GM18508 (cell line): ENCODE data around the gene CHD9NB.
"Not testable (repeated sequence)": the region's sequence is repeated elsewhere in the genome, so short reads cannot be mapped to it uniquely, and the experiment has no call there.

Source experiments
- ATAC-seq: cut with Tn5 transposase; IDR thresholded peaks from one replicate; pipeline ENCODE4 v1.9.1; 2021; ENCODE audit warnings: moderate number of reproducible peaks; ENCODE audit not compliant: insufficient read depth, unreplicated experiment

The CHD9NB gene

DNA sequence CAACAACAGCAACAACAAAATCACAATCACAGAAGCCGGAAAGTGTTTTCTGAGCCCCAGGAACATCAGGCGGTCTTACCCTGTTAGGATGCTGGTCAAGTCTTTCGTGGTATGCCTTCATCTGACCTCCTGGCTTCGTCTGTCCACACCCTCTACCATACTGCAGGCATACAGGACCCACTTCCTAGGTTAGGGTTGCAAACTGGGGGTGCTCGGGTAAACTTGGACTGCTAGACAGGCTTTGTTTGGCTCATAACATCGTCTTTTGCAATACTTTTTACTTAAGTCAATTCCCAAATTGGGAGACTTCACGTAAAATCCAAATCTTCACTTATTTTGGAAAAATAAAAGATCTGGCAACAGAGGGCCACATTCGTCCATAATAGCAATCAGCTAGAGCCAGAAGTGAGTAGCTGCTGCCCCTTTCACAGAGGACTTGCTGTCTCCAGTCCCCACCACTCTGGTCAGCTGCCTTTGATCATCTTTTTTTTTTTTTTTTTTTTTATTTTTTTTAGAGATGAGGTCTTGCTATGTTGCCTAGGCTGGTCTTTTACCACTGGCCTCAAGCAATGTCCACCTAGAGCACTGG, 32.1 kb upstream of the CHD9NB start:
- no peak for ATAC-seq

DNA sequence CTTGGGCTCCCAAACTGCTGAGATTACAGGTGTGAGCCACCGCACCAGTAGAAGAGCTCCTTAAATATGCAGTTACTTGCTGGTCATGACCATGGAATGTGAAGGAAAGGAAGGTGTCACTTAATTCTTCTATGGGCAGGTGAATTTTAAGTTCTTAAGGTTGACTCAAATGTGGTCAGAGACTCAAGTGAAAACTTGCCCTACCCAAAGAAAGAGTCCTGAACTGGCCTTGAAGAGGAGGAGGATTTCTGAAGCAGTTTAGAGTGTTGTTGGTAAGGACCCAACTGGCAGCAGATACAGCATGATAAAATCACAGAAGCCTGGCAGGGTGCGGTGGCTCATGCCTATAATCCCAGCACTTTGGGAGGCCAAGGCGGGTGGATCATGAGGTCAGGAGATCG, 31.4 kb upstream of the CHD9NB start:
- ATAC-seq = no peak

DNA sequence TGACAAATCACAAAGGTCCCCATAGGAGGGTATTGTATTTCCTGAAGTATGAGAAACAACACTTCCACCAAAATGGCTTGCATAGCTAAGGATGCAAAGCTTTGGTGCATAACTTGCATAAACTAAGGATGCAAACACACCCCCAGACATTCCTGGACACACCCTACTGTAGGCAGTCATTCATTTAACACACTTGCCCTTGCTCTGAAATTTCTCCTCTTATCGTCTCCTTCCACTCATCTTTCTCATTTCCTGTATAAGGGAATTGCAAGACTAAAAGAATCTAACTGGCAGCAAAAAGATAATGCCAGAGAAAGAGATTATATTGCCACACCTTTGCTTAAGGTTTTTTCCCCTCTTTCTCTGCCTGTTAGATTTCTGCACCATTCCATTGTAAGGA, 30.4 kb upstream of the CHD9NB start:
- no peak for ATAC-seq

DNA sequence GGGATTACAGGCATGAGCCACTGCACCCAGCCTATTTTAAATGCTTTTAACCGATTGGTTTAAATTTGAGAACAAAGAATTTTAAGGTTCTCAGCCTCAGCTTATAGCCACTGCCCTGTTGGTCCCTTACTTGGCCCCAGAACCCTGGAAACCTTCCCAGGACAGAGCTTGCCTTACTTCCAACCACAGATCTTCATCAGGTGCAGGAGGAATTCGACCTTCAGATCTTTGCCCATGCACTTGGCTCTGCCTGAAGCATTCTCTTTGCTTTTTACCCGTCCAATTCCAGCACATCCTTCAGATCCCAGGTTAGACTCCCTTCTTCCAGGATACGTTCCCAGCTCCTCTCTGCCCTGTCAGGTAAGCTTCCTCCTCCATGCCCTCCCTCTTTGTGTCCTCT, 29.8 kb upstream of the CHD9NB start:
- ATAC-seq = no peak

DNA sequence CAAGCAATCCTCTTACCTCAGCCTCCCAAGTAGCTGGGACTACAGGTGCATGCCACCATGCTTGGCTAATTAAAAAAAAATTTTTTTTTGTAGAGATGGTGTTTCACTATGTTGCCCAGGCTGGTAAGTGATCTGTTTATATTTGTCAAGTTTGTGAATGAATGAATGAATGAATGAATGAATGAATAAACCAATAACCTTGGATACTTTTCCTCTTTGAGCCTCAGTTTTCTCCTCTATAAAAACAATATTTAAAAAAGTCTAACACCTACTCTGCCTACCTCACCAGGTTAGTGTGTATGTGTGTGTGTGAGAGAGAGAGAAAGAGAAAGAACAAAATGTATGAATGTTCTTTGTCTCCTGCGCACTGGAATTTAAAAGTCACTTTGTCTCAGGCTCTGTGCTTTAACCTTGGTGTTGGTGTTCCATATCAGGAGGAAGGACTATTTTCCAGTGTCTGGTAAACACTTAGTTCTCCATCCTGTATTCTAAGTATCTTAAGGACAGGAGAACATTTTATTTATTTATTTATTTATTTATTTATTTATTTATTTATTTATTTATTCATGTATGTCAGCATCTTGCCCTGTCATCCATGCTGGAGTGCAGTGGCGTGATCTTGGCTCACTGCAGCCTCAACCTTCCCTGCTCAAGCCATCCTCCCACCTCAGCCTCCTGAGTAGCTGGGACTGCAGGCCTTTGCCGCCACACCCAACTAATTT, 29.1 kb upstream of the CHD9NB start:
- ATAC-seq = no peak

DNA sequence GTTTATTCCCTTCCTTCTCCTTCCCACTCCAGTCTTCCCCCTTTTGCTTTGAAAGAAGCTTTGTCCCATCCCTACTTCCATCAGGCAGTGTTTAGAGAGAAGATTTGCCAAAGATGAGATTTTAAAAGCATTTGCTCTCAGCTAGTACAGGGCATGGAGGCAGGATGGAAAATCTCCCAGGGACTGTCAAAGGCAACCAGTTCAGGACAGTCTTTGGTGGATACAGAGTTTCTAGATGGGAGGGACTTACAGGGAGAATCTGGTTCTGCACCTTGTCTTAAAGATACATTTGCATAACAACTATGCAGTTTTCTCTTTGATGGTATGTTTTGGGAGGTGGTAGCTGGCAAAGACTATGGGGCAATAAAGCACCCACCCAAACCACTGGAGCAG, 28.3 kb upstream of the CHD9NB start:
- no peak for ATAC-seq

DNA sequence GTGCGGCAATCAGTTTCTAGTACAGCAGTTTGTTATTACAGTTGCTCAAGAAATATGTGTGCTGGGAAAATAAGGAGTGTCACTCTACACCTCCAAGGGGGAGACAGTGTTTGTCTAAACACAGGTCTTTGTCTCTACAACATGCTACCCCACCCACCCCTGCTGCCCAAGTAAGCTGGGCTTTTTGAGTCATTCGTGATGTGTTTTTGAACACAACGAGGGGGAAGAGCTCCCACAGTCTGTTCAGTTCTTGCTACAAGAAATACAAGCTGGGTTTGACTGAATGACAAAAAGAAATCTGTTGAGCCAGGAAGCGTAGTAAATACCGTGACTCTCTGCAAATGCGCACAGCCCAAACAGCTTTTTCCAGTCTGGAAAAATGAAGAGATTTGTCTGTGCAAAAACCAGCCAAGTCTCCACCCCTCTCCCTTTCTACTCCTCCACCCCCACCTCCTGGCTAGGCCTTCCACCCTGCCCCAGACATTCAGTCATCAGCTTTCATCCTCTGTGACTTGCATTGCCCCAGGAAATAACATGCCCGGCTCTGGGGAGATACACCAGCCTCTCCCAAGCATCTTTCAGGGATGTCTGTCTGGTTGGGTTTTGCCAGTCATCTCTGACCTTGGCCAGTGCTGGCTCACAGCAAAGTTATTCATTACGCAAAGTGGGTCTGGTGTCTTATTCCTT, 27.8 kb upstream of the CHD9NB start:
- ATAC-seq = no peak

DNA sequence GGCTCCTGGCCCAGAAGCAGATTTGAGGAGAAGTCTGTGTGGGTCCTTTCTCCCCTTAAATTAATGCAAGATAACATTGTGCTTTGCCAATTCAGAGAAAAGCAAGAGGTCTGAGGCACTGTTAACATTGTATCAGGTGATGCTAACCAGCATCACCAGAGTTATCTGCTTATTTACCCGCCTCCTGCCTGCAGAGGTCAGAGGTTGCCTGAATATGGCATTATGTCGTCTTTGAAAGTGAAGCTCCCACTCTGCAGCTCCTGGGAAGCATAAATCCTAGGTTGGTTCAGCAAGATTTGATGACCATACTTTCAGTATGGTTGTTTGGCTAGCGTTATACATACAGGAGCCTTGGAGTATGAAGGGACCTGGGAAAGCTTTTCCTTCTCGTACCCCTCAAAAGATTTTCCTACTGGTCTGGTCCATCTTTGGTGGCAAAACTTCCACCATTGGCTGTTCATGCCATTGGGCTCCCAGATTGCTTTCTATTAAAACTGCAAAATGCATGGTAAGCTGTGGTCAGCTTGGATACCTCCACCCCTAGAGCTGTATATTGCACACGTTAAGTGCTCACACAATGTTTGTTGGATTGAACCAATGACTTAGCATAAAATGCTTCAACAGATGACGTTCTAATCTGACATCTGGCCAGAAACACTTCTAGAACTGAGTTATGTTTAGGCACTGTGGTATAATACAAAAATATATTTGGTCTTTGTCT, 26.2 kb upstream of the CHD9NB start:
- no peak for ATAC-seq

DNA sequence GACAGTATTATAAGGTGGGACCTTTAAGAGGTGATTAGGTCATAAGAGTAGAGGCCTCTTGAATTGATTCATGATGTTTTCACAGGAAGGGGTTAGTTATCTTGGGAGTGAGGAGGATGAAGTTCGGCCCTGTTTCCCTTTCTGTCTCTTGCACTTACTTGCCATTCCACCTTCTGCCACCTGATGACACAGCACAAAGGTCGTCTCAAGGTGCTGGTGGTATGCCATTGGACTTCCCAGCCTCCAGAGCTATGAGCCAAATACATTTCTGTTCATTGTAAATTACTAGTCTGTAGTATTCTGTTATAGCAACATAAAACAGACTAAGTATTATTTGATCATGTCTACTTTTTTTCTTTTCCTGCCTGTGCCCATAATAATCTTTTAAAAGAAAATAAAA, 25.6 kb upstream of the CHD9NB start:
- no peak for ATAC-seq

DNA sequence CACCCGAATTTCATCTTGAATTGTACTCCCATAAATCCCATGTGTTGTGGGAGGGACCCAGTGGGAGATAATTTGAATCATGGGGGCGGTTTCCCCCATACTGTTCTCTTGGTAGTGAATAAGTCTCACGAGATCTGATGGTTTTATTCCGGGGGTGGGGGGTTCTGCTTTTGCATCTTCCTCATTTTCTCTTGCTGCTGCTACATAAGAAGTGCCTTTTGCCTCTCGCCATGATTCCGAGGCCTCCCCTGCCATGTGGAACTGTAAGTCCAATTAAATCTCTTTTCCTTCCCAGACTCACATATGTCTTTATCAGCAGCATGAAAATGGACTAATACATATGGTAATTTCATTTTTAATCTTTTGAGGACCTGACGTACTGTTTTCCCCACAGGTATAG, 22.8 kb upstream of the CHD9NB start:
- ATAC-seq = not testable (repeated sequence)

DNA sequence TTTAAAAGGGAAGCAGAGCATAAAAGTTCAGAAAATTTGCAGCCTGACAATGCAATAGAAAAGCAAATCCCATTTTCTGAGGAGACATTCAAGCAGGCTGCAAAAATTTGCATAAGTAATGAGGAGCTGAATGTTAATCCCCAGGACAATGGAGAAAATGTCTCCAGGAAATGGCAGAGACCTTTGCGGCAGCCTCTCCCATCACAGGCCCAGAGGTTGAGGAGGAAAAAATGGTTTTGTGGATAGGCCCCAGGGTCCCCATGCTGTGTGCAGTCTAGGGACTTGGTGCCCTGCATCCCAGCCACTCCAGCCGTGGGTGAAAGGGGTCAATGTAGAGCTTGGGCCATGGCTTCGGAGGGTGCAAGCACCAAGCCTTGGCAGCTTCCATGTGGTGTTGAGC, 21.6 kb upstream of the CHD9NB start:
- ATAC-seq = not testable (repeated sequence)

DNA sequence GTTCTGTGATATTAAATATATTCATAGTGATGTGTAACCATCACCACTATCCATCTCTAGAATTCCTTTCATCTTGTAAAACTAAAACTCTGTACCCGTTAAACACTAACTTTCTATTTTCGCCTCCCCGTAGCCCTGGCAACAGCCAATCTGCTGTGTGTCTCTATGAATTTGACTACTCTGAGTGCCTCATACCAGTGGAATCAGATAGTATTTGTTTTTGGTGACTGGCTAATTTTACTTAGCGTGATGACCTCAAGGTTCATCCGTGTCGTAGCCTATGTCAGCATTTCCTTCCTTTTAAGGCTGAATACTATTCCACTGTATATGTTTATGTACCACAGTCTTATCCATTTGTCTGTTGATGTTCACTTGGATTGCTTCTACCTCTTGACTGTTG, 20.3 kb upstream of the CHD9NB start:
- ATAC-seq = no peak

DNA sequence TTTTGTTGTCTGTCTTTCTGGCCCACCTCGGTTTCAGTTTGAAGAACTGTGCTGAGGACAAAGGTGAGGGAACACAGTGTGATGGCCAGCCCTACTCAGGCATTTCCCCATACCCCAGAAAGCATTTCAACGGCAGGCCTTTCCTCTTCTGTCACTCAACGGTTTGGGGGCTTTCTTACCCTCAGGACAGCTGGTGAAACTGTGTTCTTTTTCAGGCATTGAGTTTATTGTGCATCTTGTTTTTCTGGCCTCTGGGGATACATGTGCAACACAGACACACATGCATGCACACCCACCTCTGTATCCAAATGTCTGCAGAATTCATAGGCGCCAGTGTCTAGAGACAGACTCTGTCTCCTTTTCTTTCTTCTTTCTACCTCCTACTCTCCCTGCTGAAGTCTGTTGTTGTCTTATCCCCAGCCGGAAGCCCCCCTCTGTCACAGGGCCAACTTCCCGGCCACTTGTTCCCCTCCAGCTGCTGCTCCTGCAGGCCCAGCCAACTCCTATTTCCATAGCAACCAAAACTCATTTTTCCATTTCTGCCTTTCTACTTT, 19.1 kb upstream of the CHD9NB start:
- ATAC-seq = no peak

DNA sequence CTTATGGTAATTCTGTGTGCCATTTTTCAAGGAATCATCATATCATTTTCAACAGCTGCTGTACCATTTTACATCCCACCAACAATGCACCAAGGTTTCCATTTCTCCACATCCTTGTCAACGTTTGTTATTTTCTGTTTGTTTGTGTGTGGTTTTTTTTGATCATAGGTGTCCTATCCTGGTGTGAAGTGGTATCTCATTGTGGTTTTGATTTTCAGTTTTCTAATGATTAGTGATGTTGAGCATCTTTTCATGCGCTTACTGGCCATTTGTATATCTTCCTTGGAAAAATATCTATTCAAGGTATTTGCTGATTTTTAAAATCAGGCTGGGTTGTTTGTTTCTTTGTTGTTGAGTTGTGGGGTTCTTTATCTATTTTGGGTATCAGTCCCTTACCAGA, 17.1 kb upstream of the CHD9NB start:
- ATAC-seq = no peak

DNA sequence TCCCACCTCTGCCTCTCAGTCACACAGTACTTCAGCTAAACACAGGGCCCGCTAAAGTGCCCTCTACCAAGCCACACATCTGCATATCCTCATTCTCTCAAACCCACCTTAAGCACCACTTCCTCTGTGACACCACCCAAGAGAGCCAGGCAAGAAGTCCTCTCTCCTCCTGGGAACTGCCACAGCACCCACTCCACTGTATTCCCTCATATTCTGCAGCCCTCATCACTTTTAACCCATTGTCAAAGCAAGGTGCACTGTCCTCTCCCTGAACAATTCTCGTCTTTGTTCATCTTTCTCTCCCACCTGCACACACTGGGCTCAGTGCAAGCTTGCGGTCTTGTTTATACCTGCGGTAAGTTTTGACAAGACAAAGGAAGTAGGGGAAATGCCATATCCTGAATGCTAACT, 15.7 kb upstream of the CHD9NB start:
- ATAC-seq = peak; percentile 36

DNA sequence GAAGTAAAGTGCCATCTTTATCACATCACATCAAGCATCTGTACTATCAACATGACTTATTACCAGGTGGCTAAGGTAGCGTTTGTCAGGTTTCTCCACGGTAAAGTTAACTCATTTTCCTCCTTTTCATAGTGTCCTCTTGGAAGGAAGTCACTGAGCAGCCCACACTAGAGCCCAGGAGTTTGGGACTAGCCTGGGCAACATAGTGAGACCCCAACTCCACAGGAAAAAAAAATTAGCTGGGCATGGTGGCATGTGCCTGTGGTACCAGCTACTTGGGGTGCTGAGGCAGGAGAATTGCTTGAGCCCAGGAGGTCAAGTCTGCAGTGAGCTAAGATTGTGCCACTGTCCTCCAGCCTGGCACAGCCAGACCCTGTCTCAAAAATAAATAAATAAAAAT, 15.0 kb upstream of the CHD9NB start:
- ATAC-seq = no peak

DNA sequence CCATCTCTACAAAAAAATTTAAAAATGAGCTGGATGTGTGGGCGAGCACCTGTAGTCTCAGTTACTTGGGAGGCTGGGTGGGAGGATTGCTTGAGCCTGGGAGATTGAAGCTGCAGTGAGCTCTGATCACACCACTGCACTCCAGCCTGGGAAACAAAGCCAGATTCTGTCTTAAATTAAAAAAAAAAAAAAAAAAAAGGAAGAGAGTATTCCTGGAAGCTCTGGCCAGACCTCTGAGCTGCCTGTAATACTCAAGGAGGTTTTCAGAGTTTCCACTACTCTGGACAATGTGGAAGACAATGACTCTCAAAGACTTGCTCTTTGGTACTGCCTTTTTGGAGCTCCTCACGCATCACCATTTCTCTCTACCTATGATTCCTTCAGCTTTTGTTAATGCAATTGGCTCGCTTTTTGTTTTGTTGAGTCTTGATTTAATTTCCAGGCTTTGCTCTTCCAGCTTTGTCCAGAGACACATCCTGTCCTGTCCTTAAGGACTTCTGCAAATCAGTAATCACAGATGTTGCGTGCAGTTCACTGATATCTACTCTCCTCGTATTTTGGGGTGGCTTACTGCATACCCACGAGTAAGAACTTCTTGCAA, 12.9 kb upstream of the CHD9NB start:
- ATAC-seq = no peak

DNA sequence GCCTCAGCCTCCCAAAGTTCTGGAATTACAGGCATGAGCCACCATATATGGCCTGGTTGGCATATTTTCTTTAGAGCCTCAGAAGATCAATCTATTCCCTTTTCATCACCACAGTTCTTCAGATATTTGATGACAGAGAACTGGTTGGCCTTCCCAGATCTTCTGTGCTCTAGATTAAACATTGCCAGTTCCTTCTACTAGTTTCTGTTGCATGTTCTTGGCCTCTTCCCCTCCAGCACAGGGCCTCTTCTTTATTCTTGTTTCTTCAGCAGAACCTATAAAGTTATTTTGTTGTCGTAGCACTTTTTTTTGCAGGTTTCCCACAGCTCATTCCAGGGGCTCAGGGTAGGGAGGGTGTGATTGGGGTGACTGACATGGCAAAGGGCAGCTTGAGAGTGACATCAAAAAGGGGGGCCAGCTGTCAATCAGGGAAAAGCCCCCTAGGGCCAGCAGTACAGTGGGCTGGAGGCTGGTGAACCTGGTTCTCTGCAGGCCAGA, 11.4 kb upstream of the CHD9NB start:
- ATAC-seq = no peak

DNA sequence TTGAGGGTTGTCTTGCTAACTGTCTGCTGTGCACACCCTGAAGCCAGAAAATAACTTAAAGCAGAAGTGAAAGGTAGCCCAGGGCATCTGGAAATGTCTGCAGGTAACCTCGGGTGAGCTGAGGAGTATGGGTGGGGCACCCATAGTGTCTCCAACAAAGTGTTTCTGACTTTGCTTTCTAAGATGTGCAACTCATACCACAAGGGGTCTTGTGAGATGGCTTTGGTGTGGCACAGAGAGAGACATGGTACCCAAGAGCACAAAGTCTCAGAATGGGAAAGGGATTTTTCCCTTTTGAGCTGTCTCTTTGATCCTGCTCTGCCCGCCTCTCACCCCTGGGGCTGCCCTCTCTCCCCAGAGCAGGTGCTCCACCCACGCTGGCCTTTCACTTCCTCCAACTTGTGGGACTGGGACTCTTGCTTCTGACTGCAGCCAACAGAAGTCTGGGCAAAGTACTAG, 9.0 kb upstream of the CHD9NB start:
- peak; percentile 79 for ATAC-seq

DNA sequence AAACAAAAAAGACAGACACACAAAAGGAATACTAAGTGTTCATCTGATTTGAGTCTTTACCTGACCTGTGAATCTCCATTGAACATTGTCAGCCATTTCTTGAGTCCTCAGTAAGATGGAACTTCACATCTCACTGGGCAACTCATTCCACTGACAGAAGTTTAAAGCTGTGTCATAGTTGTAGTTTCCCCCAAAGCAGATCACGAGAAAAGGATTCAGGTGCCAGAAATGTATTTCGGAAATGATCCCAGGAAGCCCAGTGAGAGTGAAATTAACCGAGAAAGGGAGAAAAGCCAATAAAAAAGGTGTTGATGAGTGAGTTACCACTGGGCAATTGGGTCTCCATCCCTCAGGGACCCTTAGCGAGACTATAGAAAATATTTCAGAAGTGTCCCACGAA, 8.6 kb upstream of the CHD9NB start:
- no peak for ATAC-seq
